HG02623 (cell line): ENCODE measurements around the gene SPATA4.
A peak's percentile ranks its signal among the peaks of the same experiment; 100 is the strongest.
"Not testable (repeated sequence)": the region's sequence is repeated elsewhere in the genome, so short reads cannot be mapped to it uniquely, and the experiment has no call there.

ENCODE experiments used
- ATAC-seq: cut with Tn5 transposase; IDR thresholded peaks from one replicate; pipeline ENCODE4 v1.9.1; 2021; ENCODE audit warnings: moderate library complexity; ENCODE audit not compliant: unreplicated experiment

Gene SPATA4

DNA sequence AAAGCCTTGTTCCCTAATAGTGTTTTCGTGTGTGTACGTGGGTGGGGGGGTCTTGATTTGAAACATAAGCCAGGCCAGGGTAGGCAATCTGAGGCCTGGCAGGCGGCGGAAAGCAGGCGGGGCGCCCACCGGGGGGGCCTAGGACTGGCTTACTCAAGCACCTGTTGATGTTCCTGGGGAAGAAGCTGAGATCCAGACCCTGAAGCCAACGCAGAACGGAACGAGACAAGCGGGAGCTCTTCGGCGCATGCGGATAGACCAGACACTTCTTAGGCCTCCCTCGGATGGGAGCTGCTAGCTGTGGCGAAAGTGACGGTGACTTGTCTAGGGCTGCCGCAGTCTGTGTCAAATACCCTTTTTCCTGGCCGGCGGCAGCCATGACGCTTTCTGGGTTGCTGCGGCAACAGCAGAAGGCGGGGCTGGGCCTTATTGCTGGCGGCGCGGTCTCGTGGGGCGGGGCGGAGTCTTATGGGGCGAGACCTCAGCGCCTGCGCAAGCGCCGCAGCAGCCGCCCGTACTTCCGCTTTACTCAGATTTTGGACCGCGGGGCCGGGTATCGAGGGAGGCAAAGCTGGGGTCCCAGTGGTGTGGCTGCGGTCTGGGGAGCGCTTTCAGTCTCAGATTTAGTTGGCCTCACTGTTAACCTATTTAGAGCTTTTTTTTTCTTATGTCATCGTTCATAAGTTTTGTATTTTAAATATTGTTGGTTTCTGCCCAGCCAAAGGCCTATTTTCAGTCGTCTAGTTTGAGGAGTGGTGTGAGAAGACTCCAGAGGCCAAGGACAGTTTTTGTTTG is at the start of gene SPATA4:
Gene SPATA4, minus strand, starts transcription at position 402 of the 795 bp plus-strand sequence. Its CDS starts 23 bp downstream, at position 379.
- ATAC-seq: peak; percentile 99

DNA sequence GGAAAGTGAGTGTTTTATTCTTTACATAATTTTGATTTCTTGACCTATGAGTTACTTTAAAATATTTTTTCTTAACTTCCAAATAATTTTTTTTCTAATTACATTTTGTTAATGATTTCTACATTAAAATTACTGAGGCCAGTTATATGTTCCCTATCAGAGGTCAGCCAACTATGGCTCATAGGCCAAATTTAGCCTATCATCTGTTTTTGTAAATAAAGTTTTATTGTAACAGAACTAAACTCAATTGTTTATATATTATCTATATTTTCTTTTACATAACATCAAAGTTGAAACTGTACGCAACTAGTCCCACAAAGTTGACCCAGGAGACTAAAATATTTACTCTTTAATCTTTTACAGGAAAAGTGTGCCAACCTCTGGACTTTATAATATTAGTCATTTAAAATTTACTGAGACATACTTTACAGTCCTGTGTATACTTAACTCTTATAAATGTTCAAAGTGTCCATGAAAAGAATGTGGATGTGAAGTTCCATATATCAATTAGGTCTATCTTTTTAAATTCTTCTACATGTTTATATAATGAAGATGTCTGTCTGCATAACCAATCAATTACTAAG is 47.5 kb upstream of the SPATA4 start:
- no peak for ATAC-seq

DNA sequence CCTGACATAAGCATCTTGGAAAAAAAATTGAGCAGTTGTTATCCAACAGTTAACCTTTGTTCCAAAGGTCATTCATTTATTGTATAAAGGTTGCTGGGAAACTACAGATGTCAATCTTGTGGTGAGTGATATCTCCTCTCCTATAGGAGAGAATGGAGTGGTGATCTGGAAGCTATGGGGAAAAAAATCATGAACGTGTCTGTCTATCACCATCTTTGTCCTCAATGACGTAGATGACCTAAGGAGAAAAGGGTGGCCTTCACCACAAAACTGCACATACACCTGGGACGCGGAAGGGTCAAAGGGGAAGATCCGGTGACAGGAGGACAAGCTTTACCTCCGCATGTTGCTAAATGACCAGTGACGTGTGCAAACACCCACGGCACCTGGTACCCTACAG is 46.3 kb upstream of the SPATA4 start:
- ATAC-seq: no peak

DNA sequence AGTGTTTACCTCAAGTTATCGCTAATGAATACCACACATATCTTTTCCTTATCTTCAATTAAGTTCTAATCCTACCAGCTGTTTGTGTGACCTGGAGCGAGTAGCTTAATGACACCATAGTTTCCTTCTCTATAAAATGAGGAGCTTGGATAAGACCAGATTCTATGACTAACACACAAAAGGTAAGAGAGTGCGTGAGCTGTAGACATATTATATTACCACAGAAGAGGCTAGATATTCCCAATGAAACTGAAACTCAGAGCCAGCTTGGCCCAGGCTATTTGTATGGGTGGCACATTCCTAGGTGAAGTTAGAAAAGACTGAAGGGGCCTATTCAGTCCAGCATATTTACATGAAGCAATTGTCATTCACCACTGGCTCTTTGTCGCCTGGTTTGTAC is 43.4 kb upstream of the SPATA4 start:
- ATAC-seq: no peak

DNA sequence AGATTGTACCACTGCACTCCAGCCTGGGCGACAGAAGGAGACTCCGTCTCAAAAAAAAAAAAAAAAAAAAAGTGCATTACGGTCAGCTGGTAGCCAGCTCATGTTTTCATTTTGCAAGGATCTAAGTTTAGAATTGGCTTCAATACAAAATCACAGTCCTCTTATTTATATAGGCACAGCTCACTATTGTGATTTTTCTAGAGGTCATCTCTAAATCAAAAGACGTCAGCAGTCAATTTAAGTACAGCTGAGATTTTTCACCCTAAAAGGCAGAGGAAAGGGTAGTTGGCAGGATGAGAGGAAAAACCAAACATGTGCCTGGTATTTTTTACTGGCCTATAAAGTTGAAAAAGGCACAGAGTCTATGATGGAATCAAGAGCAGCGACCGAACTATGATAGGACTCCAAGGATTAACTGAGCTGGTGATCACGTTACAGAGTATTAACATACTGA is 42.8 kb upstream of the SPATA4 start:
- no peak for ATAC-seq

DNA sequence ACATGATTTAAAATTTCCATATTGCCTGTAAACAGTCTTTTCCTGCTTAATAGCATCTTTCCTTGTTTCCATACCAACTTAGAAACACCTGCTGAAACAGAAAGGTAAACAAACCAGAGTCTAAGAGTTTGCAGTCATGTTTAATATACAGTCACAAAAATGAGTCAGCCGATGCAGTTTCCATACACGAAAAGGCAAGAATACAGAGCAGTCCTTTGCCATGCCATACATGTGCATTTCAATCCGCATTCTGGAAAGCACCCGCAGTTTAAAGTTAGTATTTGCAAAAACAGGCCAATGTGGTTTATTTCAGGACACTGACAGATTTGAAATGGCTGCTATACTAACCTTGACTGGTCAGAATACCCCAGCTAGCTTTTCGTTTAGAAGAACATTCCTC is 41.6 kb upstream of the SPATA4 start:
- no peak for ATAC-seq

DNA sequence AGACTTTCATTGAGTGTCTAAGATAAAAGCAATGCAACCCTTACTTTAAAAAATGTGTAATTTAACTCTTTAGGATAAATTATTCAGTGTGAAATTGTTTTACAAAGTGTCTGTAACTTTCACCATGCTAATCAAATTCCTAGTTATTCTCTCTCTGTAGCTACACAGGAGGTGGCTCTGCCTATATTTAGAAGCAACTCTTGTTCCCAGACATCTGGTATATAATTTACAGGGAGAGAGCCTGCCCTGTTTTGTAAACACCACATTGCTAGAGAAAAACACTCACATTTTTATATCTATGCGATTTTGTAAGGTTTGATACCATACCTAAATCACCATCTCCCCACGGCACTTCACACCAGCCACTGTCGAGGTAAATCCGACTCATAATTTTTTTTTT is 35.5 kb upstream of the SPATA4 start:
- ATAC-seq: no peak

DNA sequence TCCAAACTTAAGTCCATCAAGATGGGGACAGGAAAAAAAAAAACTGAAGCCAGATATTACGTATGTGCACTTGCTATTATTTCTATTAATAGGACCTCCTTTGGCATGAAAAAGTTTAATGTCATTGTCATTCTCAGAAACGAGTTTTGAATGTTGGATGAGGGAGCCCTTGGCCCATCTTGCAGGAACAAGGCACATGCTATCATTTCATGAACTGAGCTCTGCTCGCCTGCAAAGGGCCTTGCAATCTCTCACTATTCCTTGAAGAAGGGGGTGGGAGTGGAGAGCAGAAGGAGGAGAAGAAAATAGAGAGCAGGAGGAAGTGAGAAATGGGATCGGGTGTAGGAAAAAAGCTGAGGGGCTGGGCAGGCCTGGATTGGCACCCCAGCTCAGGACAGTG is 34.3 kb upstream of the SPATA4 start:
- no peak for ATAC-seq

DNA sequence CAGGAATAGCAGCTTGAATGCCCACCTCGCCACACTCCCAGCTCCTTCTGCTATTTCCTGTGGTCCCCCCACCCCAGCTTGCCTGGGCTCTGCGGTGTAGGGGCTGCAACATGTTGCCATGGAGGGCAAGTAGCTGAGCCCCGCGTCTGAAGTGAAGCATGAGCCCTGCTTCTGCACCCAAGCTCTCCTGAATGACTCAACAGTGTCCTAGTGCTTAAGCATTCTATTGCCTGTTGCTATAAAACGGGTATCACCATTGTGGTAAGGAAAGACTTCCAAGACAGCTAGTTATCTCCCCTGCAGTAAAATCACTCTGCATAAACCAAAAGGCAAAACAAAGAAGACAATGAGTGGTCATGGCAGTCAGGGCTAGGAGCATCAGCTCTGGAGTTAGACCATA is 31.4 kb upstream of the SPATA4 start:
- no peak for ATAC-seq

DNA sequence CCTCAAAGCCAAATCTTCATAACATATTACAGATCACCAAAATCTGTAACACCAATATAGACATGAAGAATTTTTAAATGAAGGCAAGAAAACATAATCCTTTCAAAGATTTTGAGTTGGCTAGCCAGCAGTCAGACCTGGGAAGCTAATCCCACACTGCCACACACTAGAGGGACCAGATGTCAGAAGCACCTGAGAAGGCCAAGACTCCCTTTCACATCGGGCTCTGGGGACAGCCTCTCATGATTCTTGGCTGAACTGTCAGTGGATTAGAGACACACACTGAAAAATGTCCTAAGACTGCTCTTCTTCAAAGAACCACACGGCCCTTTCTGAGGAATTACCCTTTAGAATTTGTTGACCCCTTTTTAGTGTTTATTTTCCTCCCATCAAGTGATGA is 28.2 kb upstream of the SPATA4 start:
- no peak for ATAC-seq

DNA sequence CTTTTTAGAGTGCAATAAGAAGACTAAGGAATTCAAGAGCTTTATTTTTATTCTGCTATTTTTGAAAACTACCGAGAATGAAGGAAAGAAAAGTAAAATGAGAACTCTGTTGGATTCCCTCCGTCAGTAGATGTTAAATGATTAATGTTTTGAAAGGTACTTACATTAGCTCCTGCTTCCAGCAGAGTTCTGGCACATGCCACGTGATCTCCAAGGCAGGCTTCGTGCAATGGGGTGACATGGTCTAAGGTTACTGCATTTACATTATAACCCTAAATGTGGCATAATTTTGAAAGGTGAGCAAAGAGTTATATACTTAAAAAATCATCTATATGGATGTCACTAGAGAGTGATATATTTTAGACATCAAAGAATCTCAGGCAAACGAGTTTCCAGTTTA is 26.8 kb upstream of the SPATA4 start:
- no peak for ATAC-seq

DNA sequence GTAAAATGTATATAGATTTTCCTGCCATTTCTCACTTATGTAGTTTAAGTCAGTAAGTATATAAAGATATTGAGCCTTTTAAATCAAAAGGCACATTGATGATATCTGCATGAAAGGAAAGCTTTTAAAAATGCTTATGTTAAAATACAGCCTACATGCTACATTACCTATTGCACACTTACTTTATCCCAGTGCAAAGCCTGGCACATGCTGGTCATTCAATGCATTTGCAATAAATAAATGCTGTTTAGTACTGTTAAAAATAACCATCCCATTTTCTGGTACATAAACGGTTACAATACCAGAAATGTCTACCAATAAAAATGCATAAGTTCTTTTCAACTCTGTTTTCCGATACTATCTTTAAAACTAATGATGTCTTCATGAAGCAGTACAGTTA is 22.1 kb upstream of the SPATA4 start:
- ATAC-seq: no peak

DNA sequence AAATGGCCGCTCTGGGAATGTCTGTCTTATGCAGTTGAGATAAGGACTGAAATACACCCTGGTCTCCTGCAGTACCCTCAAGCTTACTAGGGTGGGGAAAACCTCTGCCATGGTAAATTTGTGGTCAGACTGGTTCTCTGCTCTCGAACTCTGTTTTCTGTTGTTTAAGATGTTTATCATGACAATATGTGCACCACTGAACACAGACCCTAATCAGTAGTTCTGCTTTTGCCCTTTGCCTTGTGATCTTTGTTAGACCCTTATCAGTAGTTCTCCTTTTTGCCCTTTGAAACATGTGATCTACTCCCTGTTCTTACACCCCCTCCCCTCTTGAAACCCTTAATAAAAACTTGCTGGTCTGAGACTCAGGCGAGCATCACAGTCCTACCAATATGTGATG is 17.0 kb upstream of the SPATA4 start:
- not testable (repeated sequence) for ATAC-seq

DNA sequence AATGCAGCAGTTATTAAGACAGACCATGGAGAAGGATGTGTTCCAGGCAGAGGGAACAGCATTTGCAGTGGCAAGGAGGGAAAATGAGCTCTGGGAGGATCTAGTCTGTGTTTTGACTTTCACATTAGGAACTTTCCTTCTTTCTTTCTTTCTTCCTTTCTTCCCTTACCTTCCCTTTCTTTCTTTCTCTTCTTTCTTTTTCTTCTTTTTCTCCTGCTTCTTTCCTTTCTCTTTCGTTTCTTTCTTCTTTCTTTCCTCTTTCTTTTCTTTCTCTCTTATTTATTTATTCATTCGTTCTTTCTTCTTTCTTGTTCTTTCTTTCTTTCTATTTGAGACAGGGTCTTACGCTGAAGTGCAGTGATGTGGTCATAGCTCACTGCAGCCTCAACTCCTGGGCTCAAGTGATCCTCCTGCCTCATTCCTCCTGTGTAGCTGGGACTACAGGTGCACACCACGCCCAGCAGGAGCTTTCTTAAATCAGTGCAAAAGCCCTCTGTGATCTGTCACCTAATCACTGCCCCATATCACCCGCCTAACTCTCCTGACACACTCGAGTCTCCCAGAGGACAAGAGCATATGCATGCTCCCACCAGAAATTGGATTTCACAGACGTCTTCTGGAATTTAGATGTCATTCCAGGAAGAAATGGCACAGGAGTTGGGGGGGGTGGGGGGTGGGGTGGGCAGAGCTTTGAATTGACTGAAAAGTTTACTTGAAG is 15.4 kb upstream of the SPATA4 start:
- no peak for ATAC-seq

DNA sequence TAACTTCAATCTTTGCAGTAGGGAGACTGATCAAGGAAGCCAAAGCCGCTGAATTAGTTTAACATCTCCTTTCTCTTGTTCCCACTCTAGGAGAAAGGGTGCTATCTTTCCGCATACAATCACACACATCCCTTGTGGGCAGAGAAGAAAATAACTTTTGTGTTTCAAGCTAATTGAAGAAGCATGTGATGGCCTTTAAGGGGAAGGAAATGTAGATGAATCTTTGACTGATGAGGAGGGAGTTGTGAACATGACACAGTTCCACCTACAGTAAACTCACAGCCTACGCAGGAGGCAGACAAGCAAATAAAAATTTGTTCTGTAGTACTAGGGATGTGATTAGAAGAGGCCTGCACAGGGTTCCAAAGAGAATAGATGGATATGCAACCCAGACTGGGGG is 14.7 kb upstream of the SPATA4 start:
- ATAC-seq: no peak

DNA sequence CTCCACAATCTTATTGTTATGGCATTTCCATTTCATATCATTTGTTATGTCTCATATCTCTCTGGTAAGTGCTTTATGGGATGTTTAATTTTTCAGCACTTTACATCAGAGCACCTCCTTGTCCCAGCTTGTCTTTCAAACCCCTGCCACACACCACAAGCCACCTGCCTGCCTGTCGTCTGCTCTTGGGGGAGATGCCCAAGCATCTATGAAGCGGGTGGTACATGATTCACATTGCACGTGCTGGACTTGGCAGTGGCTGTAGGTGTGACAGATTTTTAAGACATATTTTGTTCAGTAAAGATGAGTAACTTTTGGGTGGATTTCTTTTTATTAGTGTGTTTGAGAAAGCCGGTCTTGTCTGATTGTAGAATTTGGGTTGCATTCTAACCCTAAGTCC is 14.2 kb upstream of the SPATA4 start:
- ATAC-seq: no peak

DNA sequence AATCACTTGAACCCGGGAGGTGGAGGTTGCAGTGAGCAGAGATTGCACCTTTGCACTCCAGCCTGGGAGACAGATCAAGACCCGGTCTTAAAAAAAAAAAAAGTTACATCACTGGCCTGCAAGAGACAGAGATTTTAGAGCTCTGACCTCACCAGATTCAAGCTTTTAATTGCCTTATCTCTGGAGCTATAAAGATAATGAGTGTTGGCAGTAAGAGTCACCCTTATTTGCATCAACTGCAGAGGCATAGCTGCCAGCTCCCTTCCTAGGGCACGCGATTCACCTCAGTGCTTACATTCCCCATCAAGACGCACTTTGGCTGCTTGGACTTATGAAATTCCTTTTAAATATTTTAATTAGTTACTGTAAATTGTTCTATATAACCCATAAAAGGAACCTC is 12.5 kb upstream of the SPATA4 start:
- no peak for ATAC-seq

DNA sequence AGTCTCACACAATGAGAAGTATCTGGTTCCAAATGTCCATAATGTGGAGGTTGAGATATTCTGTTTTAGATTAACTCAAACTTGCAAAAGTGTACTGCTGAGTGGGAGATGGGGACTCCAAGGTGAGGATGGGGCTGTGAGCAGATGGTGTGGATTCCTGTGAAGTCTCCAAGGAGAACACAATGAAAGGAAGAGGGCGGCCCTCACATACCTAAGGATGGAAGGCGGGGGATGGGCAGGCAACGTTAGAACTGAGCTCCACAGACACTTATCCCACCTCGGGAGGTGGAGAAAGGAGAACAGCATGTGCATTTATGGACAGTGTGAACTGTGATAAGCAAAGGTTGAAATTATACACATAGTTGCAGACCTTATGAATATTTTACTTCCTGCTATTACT is 9.9 kb upstream of the SPATA4 start:
- ATAC-seq: no peak

DNA sequence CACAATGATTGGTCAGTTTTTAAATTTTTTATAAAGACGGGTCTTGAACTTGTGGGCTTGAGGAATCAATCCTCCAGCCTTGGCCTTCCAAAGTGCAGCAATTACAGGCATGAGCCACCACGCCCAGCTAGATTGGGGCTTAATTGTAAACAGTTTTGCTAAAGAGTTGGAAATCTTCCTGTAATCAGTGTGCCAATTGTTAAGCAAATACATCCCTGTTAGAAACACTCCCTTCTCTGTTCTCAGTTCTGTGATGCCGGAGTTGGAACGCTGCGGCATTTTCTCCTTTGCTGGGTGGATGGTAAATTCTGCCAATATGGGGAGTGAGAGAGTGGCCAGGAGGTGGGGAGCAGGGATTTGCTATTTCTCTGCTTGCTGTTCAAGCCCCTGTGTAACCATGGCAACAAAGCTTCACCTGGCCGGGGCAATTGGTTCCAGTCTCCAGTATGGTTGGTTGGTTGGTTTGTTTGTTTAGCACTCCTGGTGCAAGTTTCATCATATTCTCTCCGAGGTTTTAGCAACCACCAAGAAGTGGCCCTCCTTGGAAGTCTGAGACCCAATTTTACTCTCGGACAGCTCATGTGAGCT is 3.0 kb upstream of the SPATA4 start:
- ATAC-seq: no peak

DNA sequence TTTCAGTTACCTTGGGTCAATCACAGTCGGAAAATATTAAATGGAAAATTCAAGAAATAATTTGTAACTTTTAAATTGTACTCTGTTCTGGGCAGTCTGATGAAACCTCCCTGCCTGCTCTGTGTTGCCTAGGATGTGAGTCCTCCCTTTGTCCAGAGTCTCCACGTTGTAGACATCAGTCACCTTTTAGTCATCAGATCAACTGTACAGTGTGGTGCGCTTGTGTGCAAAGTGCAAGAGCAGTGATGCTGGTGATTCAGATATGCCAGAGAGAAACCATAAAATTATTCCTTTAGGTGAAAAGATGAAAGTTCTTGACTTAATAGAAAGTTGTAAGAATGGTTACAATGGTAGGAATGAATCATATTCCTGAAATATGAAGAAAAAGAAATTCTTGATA is 1.4 kb downstream of the SPATA4 start:
- no peak for ATAC-seq

DNA sequence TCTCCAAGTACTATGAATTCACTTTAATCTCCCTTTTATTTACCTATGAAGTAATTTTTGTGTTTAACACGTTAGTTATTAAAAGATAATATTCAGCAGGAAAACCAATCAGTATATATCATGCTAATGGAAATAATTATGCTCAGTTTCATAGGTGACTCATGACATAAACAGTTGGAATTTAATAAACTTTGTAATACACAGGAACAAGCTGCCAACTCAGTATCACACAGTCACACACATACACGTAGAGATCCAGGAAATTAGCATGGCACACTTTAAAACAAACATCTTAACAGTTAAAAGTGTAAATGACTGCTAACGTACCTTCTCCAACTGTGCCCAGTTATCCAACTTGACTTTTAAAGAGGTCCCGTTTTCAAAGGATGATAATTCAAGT is 2.3 kb downstream of the SPATA4 start:
- no peak for ATAC-seq

DNA sequence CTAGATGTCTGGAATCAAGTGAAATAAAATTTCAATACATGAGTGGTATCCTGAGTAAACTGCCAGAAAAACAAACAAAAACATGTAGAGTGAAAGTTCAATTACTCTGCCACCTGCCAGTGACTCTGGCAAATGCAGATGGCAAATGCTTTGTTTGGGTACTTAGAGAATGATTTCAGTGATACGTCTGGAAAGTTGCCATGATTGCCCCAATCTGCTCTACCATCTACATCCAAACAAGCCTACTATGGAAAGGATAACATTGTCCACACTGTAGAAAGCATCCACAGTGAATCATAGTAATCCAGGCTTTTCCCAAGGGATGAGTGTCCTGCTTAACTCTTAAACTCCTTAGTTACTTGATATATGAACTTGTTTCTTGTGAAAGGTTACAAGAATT is 3.4 kb downstream of the SPATA4 start:
- ATAC-seq: no peak
